HEK293 (cell line): ENCODE measurements around the gene RASL10B.

Experiments used
- HOXD13 ChIP-seq: sonication (generic); formaldehyde crosslinking; IDR thresholded peaks from 2 replicates; pipeline ENCODE4 v1.8.0; 2022; ENCODE audit warnings: missing genetic modification reagents, borderline replicate concordance
- ZFP37 ChIP-seq: fragments of 450-650 bp; formaldehyde crosslinking; IDR thresholded peaks from 2 replicates; pipeline ENCODE4 v1.5.1; 2016; ENCODE audit warnings: missing biosample characterization, missing genetic modification characterization
- ZNF366 ChIP-seq: fragments of 450-650 bp; formaldehyde crosslinking; conservative IDR thresholded peaks from 2 replicates; pipeline ENCODE4 v1.5.1; 2016; ENCODE audit warnings: missing biosample characterization, missing genetic modification characterization
- TF ChIP-seq, protein P1 (sequence below): fragments of 450-650 bp; formaldehyde crosslinking; IDR thresholded peaks from 2 replicates; pipeline ENCODE4 v1.5.1; 2016; ENCODE audit warnings: missing biosample characterization, missing genetic modification characterization
- TF ChIP-seq, protein P2 (sequence below): fragments of 450-650 bp; formaldehyde crosslinking; IDR thresholded peaks from 2 replicates; pipeline ENCODE4 v1.5.1; 2016; ENCODE audit warnings: missing biosample characterization, missing genetic modification characterization
- TF ChIP-seq, protein P3 (sequence below): fragments of 450-650 bp; formaldehyde crosslinking; IDR thresholded peaks from 2 replicates; pipeline ENCODE4 v1.5.1; 2016; ENCODE audit warnings: missing biosample characterization, missing genetic modification characterization, borderline replicate concordance

DNA sequence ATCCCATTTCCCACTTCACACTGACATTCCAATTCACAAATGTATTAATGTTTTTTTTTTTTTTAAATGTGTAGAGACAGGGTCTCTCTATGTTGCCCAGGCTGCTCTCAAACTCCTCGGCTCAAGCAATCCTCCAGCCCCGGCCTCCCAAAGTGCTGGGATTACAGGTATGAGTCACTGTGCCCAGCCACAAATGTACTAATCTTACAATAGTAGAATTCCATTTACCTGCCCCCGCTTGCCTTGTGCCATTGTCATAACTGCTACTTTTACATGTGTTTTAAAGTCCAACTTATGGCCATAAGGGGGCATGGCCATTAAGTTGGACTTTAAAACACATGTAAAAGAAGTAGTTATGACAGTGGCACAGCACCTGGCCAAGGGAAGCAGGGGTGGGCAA, 59.4 kb downstream of the RASL10B start:
- TF ChIP-seq, protein P1, sequence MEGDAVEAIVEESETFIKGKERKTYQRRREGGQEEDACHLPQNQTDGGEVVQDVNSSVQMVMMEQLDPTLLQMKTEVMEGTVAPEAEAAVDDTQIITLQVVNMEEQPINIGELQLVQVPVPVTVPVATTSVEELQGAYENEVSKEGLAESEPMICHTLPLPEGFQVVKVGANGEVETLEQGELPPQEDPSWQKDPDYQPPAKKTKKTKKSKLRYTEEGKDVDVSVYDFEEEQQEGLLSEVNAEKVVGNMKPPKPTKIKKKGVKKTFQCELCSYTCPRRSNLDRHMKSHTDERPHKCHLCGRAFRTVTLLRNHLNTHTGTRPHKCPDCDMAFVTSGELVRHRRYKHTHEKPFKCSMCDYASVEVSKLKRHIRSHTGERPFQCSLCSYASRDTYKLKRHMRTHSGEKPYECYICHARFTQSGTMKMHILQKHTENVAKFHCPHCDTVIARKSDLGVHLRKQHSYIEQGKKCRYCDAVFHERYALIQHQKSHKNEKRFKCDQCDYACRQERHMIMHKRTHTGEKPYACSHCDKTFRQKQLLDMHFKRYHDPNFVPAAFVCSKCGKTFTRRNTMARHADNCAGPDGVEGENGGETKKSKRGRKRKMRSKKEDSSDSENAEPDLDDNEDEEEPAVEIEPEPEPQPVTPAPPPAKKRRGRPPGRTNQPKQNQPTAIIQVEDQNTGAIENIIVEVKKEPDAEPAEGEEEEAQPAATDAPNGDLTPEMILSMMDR: no peak
- TF ChIP-seq HOXD13 (CRISPR knock-in tag) (no peak), ZNF366 (tag by site-specific recombination) (no peak), ZFP37 (tag by site-specific recombination) (no peak)
- TF ChIP-seq, protein P2, sequence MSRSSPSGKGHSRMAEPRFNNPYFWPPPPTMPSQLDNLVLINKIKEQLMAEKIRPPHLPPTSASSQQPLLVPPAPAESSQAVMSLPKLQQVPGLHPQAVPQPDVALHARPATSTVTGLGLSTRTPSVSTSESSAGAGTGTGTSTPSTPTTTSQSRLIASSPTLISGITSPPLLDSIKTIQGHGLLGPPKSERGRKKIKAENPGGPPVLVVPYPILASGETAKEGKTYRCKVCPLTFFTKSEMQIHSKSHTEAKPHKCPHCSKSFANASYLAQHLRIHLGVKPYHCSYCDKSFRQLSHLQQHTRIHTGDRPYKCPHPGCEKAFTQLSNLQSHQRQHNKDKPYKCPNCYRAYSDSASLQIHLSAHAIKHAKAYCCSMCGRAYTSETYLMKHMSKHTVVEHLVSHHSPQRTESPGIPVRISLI (tag by site-specific recombination): no peak
- TF ChIP-seq, protein P3, sequence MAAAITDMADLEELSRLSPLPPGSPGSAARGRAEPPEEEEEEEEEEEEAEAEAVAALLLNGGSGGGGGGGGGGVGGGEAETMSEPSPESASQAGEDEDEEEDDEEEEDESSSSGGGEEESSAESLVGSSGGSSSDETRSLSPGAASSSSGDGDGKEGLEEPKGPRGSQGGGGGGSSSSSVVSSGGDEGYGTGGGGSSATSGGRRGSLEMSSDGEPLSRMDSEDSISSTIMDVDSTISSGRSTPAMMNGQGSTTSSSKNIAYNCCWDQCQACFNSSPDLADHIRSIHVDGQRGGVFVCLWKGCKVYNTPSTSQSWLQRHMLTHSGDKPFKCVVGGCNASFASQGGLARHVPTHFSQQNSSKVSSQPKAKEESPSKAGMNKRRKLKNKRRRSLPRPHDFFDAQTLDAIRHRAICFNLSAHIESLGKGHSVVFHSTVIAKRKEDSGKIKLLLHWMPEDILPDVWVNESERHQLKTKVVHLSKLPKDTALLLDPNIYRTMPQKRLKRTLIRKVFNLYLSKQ (tag by site-specific recombination): no peak
